Left lung (tissue), 10 donors: Measurements from ENCODE around the gene AVL9. TPM values are rescaled to one million over a fixed set of nuclear protein-coding genes. Genes with fewer than 3 reads are reported as not detected.

Source experiments
- ATAC-seq: fragments of 200-7000 bp; cut with Tn5 transposase; one replicate; pipeline ENCODE4 v1.9.1; 2020; ENCODE audit warnings: moderate library complexity
- DNase-seq, 4 donors: peaks; one replicate each; pipeline ENCODE4 v3.0.0-alpha.2; 2013 to 2020
- H3K27ac ChIP-seq, 2 donors: fragments of 200-600 bp; sonication (generic) in 1 of 2; one replicate each; pipeline versions ENCODE4 v1.5.0 to v1.8.0; 2020 to 2021
- H3K27me3 ChIP-seq, 2 donors: fragments of 200-600 bp; sonication (generic) in 1 of 2; one replicate each; pipeline versions ENCODE4 v1.5.0 to v1.8.0; 2020 to 2021
- H3K36me3 ChIP-seq, 2 donors: fragments of 200-600 bp; sonication (generic) in 1 of 2; one replicate each; pipeline versions ENCODE4 v1.5.0 to v1.8.0; 2020 to 2021
- H3K4me1 ChIP-seq, 2 donors: fragments of 200-600 bp; one replicate each; pipeline ENCODE4 v1.8.0; 2021
- H3K4me3 ChIP-seq, 2 donors: fragments of 200-600 bp; sonication (generic) in 1 of 2; one replicate each; pipeline versions ENCODE4 v1.5.0 to v1.8.0; 2020 to 2021; ENCODE audit warnings: mild to moderate bottlenecking in 1 of 2
- H3K9me3 ChIP-seq, 2 donors: fragments of 200-600 bp; sonication (generic) in 1 of 2; one replicate each; pipeline versions ENCODE4 v1.5.0 to v1.8.0; 2020 to 2021
- CTCF ChIP-seq, 2 donors: fragments of 200-600 bp; sonication (generic) in 1 of 2; IDR thresholded peaks; one replicate each; pipeline versions ENCODE4 v1.5.0 to v1.8.0; 2021; ENCODE audit warnings: antibody characterized with exemption in 2 of 2
- intact Hi-C, 2 donors: fragments of 100-400 bp; cut with DNase I; formaldehyde crosslinking; loops; one replicate each; pipeline versions ENCODE4 v1.11.2 to v1.14.2; 2022
- polyA plus RNA-seq, 6 donors: library from polyadenylated mRNA; unstranded; fragments of 120-200 nt; gene quantifications; one replicate each; pipeline ENCODE4 v1.2.1, GENCODE V29; 2013; ENCODE audit not compliant: insufficient read length in 6 of 6
- total RNA-seq, 2 donors: library from RNA; stranded (reverse); fragmentation: NEBNext Ultra II Directional; extraction: Animal tissue kit (Norgen Biotek cat#: 25700); gene quantifications; one replicate each; pipeline ENCODE4 v1.2.1, GENCODE V29; 2021
- donor health status: DM: no; HTN: yes; CAD: no.
- donor health status: DM: no; HTN: no; CAD: no.

Gene AVL9
- total and polyA plus RNA-seq, 8 donors: 27.6 to 44.2 (median 30.8) TPM

- no peaks in the 10 kb centered on the region for H3K9me3 ChIP-seq
- peaks cover 0 to 2% of the 10 kb centered on the region in 2 donors for H3K36me3 ChIP-seq
- H3K27me3 ChIP-seq: no peaks in the 10 kb centered on the region
- peaks cover 0 to 18% of the 10 kb centered on the region in 2 donors for H3K4me1 ChIP-seq
- no peak overlapping the region for H3K4me3 ChIP-seq
- ATAC-seq (no peak), DNase-seq (no peak)
- H3K27ac ChIP-seq: no peak overlapping the region
- no peak for TF ChIP-seq CTCF (IDR thresholded peaks at IDR 0.05)
- intact Hi-C loops: no loop called here
Measured at GRCh38 chr7:32537760-32538159, 42.5 kb downstream of the AVL9 start.

GRCh38 chr7:32539366-32539765 is 44.1 kb downstream of the AVL9 start:
- no peak for TF ChIP-seq CTCF (IDR thresholded peaks at IDR 0.05)
- Histone ChIP-seq H3K36me3 (peaks cover 0 to 17% of the 10 kb centered on the region in 2 donors), H3K4me3 (no peak overlapping the region), H3K9me3 (no peaks in the 10 kb centered on the region), H3K27ac (no peak overlapping the region), H3K4me1 (peaks cover 0 to 8% of the 10 kb centered on the region in 2 donors), H3K27me3 (no peaks in the 10 kb centered on the region)
- DNase-seq (no peak), ATAC-seq (no peak)
- intact Hi-C loops: no loop called here

DNA sequence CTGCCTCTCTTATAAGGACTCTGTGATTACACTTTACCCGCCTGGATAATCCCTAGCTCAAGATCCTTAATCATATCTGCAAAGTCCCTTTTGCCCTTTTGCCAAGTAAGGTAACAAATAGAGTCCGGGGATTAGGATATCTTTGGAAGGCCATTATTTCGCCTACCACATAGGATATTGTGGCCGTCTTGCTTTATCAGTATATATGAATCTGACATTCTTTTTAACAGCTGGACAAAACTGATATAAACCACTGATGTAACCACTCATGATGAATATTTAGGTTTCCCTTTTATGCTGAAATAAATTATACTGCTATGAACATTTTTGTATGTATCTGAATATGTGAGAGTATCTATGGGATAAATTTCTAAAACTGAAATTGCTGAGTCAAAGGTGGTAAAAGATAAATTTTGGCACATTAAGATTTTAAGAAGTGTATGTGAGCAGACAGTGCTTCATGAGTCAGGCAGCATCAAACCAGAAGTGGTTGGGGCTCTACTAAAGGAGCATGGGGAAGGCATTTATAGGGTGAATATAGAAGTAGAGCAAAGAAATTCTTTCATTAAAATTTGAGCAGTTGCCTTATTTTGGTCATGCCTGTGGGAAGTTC is 44.7 kb downstream of the AVL9 start:
- intact Hi-C loops: no loop called here

GRCh38 chr7:32542595-32542994 is 47.3 kb downstream of the AVL9 start:
- peaks cover 0 to 40% of the 10 kb centered on the region in 2 donors for H3K36me3 ChIP-seq
- no peak overlapping the region for H3K4me3 ChIP-seq
- H3K4me1 ChIP-seq: no peaks in the 10 kb centered on the region
- no peaks in the 10 kb centered on the region for H3K27me3 ChIP-seq
- no peak for TF ChIP-seq CTCF (IDR thresholded peaks at IDR 0.05)
- intact Hi-C loops: no loop called here
- ATAC-seq (no peak), DNase-seq (no peak)
- H3K27ac ChIP-seq: no peak overlapping the region
- no peaks in the 10 kb centered on the region for H3K9me3 ChIP-seq

More for the DNA sequence above, 44.7 kb downstream of the AVL9 start:
- H3K36me3 ChIP-seq: peaks cover 0 to 21% of the 10 kb centered on the region in 2 donors
- H3K4me1 ChIP-seq: peaks cover 0 to 8% of the 10 kb centered on the region in 2 donors
- no peak overlapping the region for H3K27ac ChIP-seq
- no peaks in the 10 kb centered on the region for H3K9me3 ChIP-seq
- H3K4me3 ChIP-seq: no peak overlapping the region
- H3K27me3 ChIP-seq: no peaks in the 10 kb centered on the region
- no peak for TF ChIP-seq CTCF (IDR thresholded peaks at IDR 0.05)
- DNase-seq: no peak
- no peak for ATAC-seq

DNA sequence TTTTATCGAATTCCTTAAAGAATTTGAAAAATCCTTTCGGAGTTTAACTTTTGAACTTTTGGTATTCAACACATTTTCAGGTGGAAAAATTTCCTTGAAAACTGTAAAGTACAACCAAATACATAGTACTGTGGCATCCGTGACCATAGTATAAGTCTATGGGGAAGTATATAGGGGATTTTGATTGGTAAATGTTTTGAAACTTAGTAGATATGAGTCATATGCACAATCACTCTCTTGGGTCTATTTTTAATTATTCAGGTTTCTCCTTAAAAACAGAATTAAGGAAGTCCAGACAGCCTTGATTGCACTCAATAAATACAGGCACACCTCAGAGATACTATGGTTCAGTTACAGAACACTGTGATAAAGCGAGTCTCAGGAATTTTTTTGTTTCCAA is 64.2 kb downstream of the AVL9 start:
- no peak for DNase-seq
- Histone ChIP-seq H3K4me3 (no peak overlapping the region), H3K9me3 (no peaks in the 10 kb centered on the region), H3K4me1 (no peaks in the 10 kb centered on the region), H3K27ac (no peak overlapping the region), H3K36me3 (peaks cover 0 to 82% of the 10 kb centered on the region in 2 donors), H3K27me3 (no peaks in the 10 kb centered on the region)
- intact Hi-C loops: no loop called here
- no peak for ATAC-seq
- TF ChIP-seq CTCF (IDR thresholded peaks at IDR 0.05): no peak
